Fibroblast of skin of scalp (primary cell): Measurements from ENCODE around the gene FAAP100.
A peak's percentile ranks its signal among the peaks of the same experiment; 100 is the strongest.

Experiments used
- DNase-seq: peaks from one replicate; pipeline ENCODE4 v3.0.0-alpha.2; 2013

The FAAP100 gene

DNA sequence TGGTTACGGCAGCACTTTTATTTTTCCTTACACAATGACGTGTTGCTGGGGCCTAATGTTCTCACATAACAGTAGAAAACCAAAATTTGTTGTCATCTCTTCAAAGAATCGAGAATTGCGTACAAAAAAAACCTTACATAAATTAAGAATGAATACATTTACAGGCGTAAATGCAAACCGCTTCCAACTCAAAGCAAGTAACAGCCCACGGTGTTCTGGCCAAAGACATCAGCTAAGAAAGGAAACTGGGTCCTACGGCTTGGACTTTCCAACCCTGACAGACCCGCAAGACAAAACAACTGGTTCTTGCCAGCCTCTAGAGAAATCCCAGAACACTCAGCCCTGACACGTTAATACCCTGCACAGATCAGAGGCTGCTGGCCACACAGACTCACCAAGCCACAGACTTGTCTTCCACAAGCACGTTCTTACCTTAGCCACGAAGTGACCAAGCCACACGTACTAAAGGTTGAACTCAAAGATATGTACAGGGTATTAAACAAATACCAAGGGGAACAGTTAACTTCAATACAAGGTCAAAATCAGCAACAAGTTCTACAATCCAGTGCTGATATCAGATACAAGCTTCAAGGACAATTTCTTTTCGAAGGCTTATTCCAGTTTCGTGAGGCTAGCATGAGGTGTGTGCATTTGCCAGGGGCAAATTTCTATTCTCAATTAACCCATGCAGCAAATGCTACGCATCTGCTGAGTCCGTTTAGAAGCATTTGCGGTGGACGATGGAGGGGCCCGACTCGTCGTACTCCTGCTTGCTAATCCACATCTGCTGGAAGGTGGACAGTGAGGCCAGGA, 42.0 kb downstream of the FAAP100 start:
- no peak for DNase-seq

DNA sequence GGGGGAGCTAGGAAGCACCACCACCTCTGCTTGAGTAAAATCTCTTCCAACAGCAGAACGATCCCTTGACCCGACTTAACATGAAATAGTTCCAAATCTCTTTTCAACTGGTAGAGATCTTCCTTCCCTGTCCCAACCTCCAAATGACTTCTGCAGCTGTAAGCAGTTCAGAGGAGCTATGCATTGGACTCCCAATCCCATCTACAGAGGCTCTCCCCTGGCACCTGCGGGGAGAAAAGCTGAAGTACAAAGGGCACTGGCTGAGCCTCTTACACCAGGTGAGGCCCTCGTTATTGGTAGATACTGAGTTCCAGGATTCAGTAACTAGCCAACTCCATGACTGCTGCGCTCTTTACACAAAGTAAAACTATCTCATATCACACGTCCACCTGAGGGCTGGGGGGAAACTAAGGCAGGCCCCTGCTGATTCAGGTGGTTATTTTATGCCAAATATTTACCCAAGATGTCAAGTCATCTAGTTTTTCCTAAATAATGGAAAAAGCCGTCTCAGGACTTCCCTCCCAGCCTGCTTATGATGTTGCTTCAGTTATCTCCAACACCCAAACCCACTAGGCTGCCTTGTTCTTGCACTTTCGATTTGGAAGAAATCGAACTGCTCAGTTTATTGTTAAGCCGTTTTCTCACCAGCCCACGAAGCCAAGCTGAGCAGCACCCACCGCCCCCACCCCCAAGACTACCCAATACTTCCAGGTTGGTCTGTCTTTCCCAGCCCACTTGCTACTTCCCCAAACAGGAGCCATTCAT, 42.8 kb downstream of the FAAP100 start:
- DNase-seq = no peak

DNA sequence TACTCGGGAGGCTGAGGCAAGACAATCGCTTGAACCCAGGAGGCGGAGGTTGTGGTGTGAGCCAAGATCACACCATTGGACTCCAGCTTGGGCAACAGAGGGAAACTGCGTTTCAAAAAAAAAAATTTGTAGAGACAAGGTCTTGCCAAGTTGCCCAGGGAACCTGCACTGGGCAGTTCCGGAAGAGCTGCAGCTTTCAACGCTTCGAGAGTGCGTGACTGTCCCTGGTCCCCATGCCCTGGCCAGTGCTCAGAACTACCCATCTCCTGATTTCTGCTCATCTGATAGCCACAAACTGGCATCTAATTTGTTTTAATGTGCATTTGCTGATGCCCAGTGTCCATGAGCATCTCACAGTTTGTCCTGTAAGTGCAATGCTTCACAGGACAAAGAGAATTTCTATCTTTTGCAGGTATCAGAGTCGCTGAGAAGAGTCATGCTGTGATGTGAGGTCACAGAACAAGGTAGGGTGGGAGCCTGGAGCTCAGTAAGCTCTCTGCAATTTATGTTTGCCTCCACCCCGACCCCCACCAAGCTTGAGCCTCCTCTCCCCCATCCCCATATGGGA, 43.4 kb downstream of the FAAP100 start:
- peak; percentile 72 for DNase-seq

DNA sequence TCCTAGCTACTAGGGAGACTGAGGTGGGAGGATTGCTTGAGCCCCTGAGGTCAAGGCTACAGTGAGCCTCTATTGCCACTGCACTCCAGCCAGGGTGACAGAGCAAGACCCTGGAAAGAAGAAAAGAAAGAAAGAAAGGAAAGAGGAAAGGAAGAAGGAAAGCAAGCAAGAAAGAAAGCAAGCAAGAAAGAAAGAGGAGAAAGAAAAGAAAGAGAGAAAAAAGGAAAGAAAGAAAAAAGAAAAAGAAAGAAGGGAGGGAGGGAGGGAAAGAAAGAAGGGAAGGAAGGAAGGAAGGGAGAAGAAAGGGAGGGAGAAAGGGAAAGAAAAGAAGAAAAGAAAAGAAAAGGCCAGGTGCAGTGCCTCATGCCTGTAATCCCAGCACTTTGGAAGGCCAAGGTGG, 48.5 kb downstream of the FAAP100 start:
- DNase-seq = no peak

DNA sequence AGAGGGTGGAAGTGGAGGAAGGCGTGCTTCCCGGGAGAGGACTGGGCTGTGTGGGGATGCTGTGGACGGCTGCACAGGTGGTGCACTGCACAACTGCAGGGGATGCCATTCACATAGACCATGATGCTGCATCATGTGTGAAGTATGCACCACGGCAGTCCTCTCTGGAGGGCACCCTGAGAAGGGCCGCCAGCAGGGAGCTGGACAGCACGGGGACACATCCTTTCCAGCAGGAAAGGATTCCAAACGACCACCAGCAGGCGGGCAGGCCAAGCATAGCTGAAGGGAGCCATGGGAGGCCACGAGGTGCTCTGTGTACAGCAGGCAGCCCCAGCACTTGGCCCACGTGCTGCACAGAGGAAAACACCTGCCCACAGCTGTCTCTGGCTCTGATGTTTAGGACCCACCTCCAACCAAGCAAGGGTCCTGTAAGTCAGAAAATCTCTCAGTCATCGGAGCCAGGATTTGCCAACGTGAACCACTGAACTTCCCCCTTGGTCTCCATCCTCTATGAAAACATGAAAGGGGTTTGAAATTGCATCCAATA, 49.6 kb downstream of the FAAP100 start:
- no peak for DNase-seq

DNA sequence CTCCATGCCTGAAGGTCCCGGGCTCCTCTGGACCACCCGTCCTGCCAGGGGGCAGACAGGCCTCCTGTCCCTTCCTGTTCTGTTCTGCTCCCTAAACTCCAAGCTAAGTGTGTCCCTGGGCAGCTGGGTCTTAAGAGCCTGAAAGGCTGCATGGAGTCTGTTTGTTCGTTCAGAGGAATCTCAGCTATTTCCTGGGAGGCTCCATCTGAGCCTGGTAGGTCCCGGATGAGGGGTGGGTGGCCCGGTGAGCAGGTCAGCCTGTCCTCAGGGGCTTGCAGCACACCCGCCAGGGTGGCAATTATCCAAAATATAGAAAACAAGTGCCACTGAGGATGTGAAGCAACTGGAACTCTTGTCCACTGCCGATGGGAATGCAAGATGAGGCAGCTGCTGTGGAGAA, 52.1 kb downstream of the FAAP100 start:
- DNase-seq = peak; percentile 44

DNA sequence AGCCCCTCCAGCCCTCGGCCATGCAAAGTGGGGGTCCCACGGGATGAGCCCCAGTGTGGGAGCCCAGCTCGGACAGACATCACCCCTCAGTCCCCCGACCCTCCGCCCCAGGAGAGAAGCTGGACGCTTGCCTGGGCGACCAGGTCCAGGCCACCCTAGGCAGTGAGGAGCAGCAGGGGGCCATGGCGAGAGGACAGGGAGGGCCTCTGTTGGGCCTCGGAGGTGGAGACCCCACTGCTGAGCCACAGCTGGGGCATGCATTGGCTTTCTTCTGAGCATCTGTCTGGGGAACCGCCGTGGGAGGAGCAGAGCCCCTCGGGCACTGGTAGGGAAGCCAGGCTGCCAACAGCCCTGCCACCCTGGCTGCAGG, 52.6 kb downstream of the FAAP100 start:
- DNase-seq = no peak

DNA sequence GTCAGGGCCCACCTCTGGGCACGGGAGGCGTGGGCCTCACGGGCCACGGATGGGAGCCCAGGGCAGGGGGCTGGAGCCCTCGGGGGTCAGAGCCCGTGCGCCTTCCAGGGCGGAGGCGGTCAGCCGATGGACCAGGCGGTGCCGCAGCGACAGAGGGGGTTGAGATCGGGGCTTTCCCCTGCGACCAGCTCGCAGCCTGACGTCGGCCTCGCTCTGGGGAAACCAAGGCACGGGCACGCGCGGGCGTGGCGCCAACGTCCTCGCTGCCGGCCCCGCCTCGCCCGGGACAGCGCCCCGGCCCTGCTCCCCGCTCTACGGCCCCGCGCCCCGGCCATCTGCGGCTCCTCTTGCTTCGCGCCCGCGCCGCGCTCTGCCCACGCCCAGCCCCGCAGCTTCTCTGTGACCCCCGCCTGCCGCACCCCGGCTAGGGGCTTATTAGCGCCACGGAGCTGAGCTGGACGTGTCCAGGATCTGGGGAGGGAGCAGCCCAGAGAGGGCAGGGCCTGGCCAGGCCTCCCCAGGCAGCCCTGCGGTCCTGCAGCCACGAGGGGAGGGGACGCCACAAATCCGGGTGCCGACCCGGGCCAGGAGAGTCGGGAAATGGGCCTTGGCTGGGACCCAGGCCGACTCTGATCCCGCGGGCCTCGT, 53.1 kb downstream of the FAAP100 start:
- no peak for DNase-seq

DNA sequence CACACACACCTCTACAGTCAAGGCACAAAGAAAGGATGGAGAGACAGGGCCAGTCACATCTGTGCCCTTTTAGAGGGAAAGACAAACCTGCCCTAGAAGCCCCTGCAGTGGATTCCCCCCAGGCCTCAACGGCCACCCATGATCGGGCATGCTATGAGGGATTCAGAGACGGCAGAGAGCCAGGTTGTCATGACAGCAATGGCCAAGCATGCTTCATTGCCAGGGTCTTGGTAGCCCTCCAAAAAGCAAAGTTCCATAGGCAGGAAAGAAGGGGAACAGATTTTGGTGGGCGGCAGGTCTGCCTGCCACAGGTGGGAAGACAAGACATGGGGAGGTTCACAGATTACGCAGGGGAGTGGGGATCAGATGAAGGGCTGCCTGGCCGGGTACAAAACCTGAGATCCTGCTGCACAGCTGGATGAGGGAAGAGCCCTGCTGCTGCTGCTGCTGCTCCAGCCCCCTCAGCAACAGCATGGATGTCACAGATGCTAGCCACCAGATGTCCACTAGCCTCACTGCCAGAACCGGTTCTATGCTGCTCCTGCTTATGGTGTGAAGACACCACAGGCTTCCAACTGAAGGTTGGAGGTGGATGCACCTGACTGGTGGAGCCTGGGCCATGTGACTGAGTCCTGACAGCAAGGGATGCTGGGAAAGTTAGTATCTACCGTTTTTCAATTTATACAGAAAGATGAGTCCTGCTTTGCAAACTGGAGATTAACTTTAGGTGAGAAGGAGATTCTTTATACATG, 57.4 kb downstream of the FAAP100 start:
- DNase-seq = no peak

DNA sequence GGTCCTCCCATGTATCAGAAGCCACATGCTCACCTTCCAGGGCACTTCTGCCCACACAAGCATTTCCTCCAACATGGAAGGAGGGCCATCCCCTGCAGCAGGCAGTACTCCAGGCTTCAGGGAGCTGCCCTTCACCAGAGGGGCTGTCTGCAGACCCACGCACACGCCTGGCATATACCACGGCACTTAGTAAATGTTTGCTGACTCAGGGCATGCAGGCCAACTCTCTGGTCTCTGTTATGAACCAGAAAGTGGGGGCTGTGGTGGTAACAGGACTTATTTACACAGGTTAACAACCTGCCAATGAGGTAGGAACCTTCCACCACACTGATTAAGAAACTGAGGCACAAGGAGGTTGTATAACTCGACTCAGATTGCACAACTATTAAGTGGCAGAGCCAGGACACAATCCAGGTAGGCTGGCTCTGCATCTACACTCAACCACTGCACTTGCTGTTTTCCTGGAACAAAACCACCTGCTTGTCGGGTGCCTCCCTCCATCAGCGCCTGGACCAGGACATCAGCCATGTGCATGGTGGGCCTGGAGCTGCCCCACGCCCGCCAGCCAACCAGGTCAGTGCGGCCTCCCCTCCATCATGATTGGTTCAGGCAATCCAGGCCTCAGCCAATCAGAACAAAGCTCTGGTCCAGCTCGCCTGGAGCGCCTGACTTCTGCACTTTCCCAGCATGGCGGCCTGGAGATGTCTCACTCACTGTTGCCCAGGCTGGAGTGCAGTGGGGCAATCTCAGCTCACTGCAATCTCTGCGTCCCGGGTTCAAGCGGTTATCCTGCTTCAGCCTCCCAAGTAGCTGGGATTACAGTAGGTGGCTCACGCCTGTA, 58.7 kb downstream of the FAAP100 start:
- DNase-seq = no peak

DNA sequence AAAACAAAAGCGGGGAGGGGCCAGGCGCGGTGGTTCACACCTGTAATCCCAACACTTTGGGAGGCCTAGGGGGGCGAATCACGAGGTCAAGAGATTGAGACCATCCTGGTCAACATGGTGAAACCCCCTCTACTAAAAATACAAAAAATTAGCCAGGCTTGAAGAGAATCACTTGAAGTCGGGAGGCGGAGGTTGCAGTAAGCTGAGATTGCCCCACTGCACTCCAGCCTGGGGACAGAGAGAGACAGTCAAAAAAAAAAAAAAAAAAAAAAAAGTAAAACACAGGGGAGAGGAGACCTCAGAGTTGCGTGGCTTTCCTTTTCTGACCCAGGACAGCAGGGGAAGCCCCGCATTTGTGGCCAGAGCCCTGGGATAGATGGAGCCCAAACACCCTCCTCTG, 59.4 kb downstream of the FAAP100 start:
- DNase-seq = no peak

DNA sequence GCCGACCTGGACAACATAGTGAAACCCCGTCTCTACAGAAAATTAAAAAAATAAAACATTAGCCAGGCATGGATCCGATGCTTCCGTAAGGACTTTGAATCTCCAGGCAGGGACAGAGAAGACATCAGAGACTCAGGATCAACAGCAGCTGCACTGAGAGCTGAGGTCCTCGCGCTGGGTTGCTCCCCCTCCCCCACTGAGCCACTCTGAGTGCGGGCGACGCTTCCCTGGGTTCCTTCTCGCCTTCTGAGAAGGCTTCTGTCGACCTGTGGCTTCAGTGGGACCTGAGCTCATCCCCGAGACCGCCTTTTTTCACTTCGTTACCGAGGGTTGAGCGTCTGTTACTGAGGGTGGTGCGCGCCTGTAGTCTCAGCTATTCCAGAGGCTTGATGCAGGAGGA, 60.0 kb downstream of the FAAP100 start:
- no peak for DNase-seq

DNA sequence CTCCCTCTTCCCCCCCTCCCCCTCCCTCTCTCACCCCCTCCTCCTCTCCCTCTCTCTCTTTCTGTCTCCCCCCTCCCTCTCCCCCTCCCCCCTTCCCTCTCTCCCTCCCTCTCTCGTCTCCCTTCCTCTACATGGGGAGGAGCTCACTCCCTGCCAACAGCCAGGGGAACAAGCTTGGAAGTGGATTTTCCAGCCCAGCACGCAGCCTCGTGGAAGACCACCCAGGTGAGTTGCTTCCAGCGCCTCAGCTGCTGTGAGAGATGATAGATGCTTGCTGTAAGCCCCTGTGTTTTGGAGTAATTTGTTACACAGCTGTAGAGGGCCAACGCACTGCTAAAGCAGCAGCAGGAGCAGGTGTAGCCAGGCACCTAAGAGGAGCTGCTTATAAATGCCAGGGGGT, 60.4 kb downstream of the FAAP100 start:
- no peak for DNase-seq

DNA sequence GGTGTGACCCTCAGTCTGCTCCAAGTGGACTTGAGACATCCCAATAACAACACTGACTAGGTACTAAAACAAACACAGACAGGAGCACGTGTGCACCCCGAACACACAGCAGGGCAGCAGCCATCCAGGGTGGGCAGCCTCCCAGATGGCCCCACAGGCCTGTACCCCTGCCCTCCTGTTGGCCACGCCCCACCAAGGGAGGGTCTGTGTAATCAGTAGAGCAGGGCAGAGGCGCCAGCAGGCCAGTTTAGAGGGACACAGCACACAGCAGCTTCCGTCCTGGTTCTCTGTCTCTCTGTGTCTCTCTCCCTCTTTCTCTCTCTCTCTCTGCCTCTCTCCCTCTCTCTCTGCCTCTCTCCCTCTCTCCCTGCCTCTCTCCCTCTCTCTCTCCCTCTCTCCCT, 61.0 kb downstream of the FAAP100 start:
- DNase-seq = no peak

DNA sequence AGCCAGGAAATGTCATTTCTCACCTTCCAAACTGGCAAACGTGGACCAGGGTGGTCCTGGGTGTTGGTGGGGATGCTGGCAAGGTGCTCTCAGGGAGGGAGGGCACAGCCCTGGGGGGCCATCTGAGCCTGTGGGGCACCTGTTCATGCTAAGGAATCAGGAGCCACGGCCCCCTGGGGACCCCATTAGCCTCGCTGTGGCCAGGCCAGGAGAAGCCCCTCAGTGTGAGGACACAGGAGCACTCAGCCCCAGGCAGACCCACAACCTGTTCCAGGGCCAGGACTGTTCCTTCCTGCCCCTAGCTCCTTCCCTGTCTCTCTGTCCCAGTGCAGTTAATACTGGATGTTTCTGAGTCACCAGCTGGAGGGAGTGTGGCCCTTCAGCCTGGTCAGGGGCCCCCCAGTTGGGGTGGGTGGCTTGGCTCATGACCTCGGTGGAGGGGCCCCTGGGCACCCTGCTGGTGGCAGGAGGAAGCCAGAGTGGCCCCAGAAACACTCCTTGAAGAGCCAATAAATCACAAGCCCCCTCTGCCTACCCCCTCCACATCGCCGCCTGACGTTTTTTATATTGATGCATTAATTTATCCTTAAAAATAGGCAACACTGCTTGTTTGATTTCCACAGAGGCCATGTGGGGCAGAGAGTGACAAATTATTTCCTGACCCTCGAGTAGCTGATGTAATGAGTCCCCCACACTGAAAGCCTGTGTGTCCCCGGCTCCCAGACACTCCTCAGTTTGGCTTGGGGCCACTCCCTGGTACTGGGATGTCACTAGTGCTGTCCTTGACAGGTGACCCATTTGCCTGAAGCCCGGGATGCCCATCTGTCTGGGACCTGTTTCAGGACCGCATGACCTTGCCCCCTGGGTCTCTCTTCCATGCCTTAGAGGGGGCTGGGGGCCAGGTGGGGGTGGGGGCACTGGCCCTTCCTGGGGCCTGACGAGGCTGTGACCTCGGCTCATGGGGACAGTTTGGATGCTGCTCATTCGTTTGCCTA, 61.9 kb downstream of the FAAP100 start:
- no peak for DNase-seq
